ENCODE results near the gene NRG2. TPM values are rescaled to one million over a fixed set of nuclear protein-coding genes. Genes with fewer than 3 reads are reported as not detected.

The NRG2 gene
- total and polyA plus RNA-seq, 5 donors from 2014 or later, result not detected

- Mint-ChIP-seq H3K9me3 (peaks cover 0 to 1% (median 0%) of the 10 kb centered on the region in 7 donors), H3K27ac (no peak overlapping the region), H3K4me1 (peaks cover 0 to 29% (median 7%) of the 10 kb centered on the region in 4 donors), H3K27me3 (peaks cover 75% of the 10 kb centered on the region), H3K36me3 (no peaks in the 10 kb centered on the region), H3K4me3 (no peak overlapping the region)
- Histone ChIP-seq H3K36me3 (ENCODE audit: control insufficient read depth, insufficient read depth, low read length) (no peaks in the 10 kb centered on the region), H3K27ac (ENCODE audit: insufficient read depth, low read length, poor library complexity, severe bottlenecking) (no peak overlapping the region), H3K27me3 (ENCODE audit: control insufficient read depth, insufficient read depth, low read length) (peaks cover 58% of the 10 kb centered on the region), H3K4me1 (ENCODE audit: control insufficient read depth, insufficient read depth, low read length, poor library complexity, severe bottlenecking) (peaks cover 22% of the 10 kb centered on the region), H3K9me3 (ENCODE audit: control insufficient read depth in 2 of 2, low read length in 2 of 2) (no peaks in the 10 kb centered on the region), H3K4me3 (ENCODE audit: low read depth, low read length) (no peak overlapping the region)
- ATAC-seq (ENCODE audit: low read depth in 2 of 2), result no peak
- no peak for DNase-seq
Observed at GRCh38 chr5:140040358-140040757, 2.7 kb downstream of the NRG2 start.

GRCh38 chr5:140039561-140039960 is 3.5 kb downstream of the NRG2 start:
- H3K9me3 ChIP-seq (ENCODE audit: control insufficient read depth in 2 of 2, low read length in 2 of 2), result no peaks in the 10 kb centered on the region
- Mint-ChIP-seq H3K36me3 (no peaks in the 10 kb centered on the region), H3K27me3 (peaks cover 75% of the 10 kb centered on the region), H3K4me3 (no peak overlapping the region), H3K4me1 (peaks cover 0 to 26% (median 7%) of the 10 kb centered on the region in 4 donors), H3K9me3 (peaks cover 0 to 1% (median 0%) of the 10 kb centered on the region in 7 donors), H3K27ac (no peak overlapping the region)
- H3K4me1 ChIP-seq (ENCODE audit: control insufficient read depth, insufficient read depth, low read length, poor library complexity, severe bottlenecking), result peaks cover 22% of the 10 kb centered on the region
- no peak overlapping the region for H3K4me3 ChIP-seq (ENCODE audit: low read depth, low read length)
- no peak for DNase-seq
- no peak for ATAC-seq (ENCODE audit: low read depth in 2 of 2)
- no peak overlapping the region for H3K27ac ChIP-seq (ENCODE audit: insufficient read depth, low read length, poor library complexity, severe bottlenecking)
- no peaks in the 10 kb centered on the region for H3K36me3 ChIP-seq (ENCODE audit: control insufficient read depth, insufficient read depth, low read length)
- H3K27me3 ChIP-seq (ENCODE audit: control insufficient read depth, insufficient read depth, low read length), result peaks cover 57% of the 10 kb centered on the region

GRCh38 chr5:140038373-140038957 is 4.6 kb downstream of the NRG2 start:
- Histone ChIP-seq H3K27me3 (ENCODE audit: control insufficient read depth, insufficient read depth, low read length) (peaks cover 51% of the 10 kb centered on the region), H3K27ac (ENCODE audit: insufficient read depth, low read length, poor library complexity, severe bottlenecking) (no peak overlapping the region), H3K9me3 (ENCODE audit: control insufficient read depth in 2 of 2, low read length in 2 of 2) (no peaks in the 10 kb centered on the region), H3K36me3 (ENCODE audit: control insufficient read depth, insufficient read depth, low read length) (no peaks in the 10 kb centered on the region), H3K4me1 (ENCODE audit: control insufficient read depth, insufficient read depth, low read length, poor library complexity, severe bottlenecking) (peaks cover 19% of the 10 kb centered on the region), H3K4me3 (ENCODE audit: low read depth, low read length) (peak overlapping the region; percentile 51)
- H3K27ac Mint-ChIP-seq, result no peak overlapping the region
- H3K4me3 Mint-ChIP-seq, result peak overlapping the region in 3 of 4 donors; percentile 32 to 48 (median 34)
- DNase-seq, result no peak
- no peak for ATAC-seq (ENCODE audit: low read depth in 2 of 2)
- no peaks in the 10 kb centered on the region for H3K9me3 Mint-ChIP-seq
- H3K4me1 Mint-ChIP-seq, result peaks cover 0 to 15% (median 7%) of the 10 kb centered on the region in 4 donors
- H3K27me3 Mint-ChIP-seq, result peaks cover 73% of the 10 kb centered on the region
- no peaks in the 10 kb centered on the region for H3K36me3 Mint-ChIP-seq

GRCh38 chr5:140037012-140037411 is 6.1 kb downstream of the NRG2 start:
- Histone ChIP-seq H3K27ac (ENCODE audit: insufficient read depth, low read length, poor library complexity, severe bottlenecking) (no peak overlapping the region), H3K4me1 (ENCODE audit: control insufficient read depth, insufficient read depth, low read length, poor library complexity, severe bottlenecking) (peaks cover 4% of the 10 kb centered on the region), H3K4me3 (ENCODE audit: low read depth, low read length) (no peak overlapping the region), H3K36me3 (ENCODE audit: control insufficient read depth, insufficient read depth, low read length) (no peaks in the 10 kb centered on the region), H3K27me3 (ENCODE audit: control insufficient read depth, insufficient read depth, low read length) (peaks cover 51% of the 10 kb centered on the region), H3K9me3 (ENCODE audit: control insufficient read depth in 2 of 2, low read length in 2 of 2) (no peaks in the 10 kb centered on the region)
- Mint-ChIP-seq H3K36me3 (no peaks in the 10 kb centered on the region), H3K9me3 (no peaks in the 10 kb centered on the region), H3K27ac (no peak overlapping the region), H3K4me1 (peaks cover 0 to 15% (median 7%) of the 10 kb centered on the region in 4 donors), H3K4me3 (no peak overlapping the region), H3K27me3 (peaks cover 72% of the 10 kb centered on the region)
- DNase-seq (no peak), ATAC-seq (ENCODE audit: low read depth in 2 of 2) (no peak)

- Mint-ChIP-seq H3K27me3 (peaks cover 66% of the 10 kb centered on the region), H3K4me1 (peaks cover 0 to 4% (median 2%) of the 10 kb centered on the region in 4 donors), H3K4me3 (no peak overlapping the region), H3K36me3 (no peaks in the 10 kb centered on the region), H3K9me3 (no peaks in the 10 kb centered on the region), H3K27ac (no peak overlapping the region)
- peaks cover 50% of the 10 kb centered on the region for H3K27me3 ChIP-seq (ENCODE audit: control insufficient read depth, insufficient read depth, low read length)
- no peak overlapping the region for H3K4me3 ChIP-seq (ENCODE audit: low read depth, low read length)
- no peak overlapping the region for H3K27ac ChIP-seq (ENCODE audit: insufficient read depth, low read length, poor library complexity, severe bottlenecking)
- H3K4me1 ChIP-seq (ENCODE audit: control insufficient read depth, insufficient read depth, low read length, poor library complexity, severe bottlenecking), result no peaks in the 10 kb centered on the region
- H3K36me3 ChIP-seq (ENCODE audit: control insufficient read depth, insufficient read depth, low read length), result no peaks in the 10 kb centered on the region
- ATAC-seq (ENCODE audit: low read depth in 2 of 2), result no peak
- DNase-seq, result no peak
- no peaks in the 10 kb centered on the region for H3K9me3 ChIP-seq (ENCODE audit: control insufficient read depth in 2 of 2, low read length in 2 of 2)
Observed at GRCh38 chr5:140035881-140036280, 7.2 kb downstream of the NRG2 start.

GRCh38 chr5:140033037-140033760 is 9.9 kb downstream of the NRG2 start:
- H3K36me3 ChIP-seq (ENCODE audit: control insufficient read depth, insufficient read depth, low read length), result no peaks in the 10 kb centered on the region
- no peak overlapping the region for H3K27ac ChIP-seq (ENCODE audit: insufficient read depth, low read length, poor library complexity, severe bottlenecking)
- no peaks in the 10 kb centered on the region for H3K4me1 ChIP-seq (ENCODE audit: control insufficient read depth, insufficient read depth, low read length, poor library complexity, severe bottlenecking)
- H3K9me3 ChIP-seq (ENCODE audit: control insufficient read depth in 2 of 2, low read length in 2 of 2), result no peaks in the 10 kb centered on the region
- Mint-ChIP-seq H3K4me3 (no peak overlapping the region), H3K27ac (no peak overlapping the region), H3K9me3 (no peaks in the 10 kb centered on the region), H3K27me3 (peaks cover 51% of the 10 kb centered on the region), H3K4me1 (peaks cover 0 to under 1% (median 0%) of the 10 kb centered on the region in 4 donors), H3K36me3 (no peaks in the 10 kb centered on the region)
- no peak for DNase-seq
- no peak overlapping the region for H3K4me3 ChIP-seq (ENCODE audit: low read depth, low read length)
- ATAC-seq (ENCODE audit: low read depth in 2 of 2), result no peak
- peaks cover 38% of the 10 kb centered on the region for H3K27me3 ChIP-seq (ENCODE audit: control insufficient read depth, insufficient read depth, low read length)

GRCh38 chr5:140032296-140032695 is 10.8 kb downstream of the NRG2 start:
- H3K36me3 Mint-ChIP-seq, result no peaks in the 10 kb centered on the region
- H3K27me3 ChIP-seq (ENCODE audit: control insufficient read depth, insufficient read depth, low read length), result peaks cover 39% of the 10 kb centered on the region
- no peaks in the 10 kb centered on the region for H3K4me1 ChIP-seq (ENCODE audit: control insufficient read depth, insufficient read depth, low read length, poor library complexity, severe bottlenecking)
- H3K27ac Mint-ChIP-seq, result no peak overlapping the region
- ATAC-seq (ENCODE audit: low read depth in 2 of 2), result no peak
- no peaks in the 10 kb centered on the region for H3K36me3 ChIP-seq (ENCODE audit: control insufficient read depth, insufficient read depth, low read length)
- H3K4me1 Mint-ChIP-seq, result no peaks in the 10 kb centered on the region
- no peaks in the 10 kb centered on the region for H3K9me3 Mint-ChIP-seq
- no peak overlapping the region for H3K4me3 Mint-ChIP-seq
- H3K27me3 Mint-ChIP-seq, result peaks cover 52% of the 10 kb centered on the region
- DNase-seq, result no peak
- H3K4me3 ChIP-seq (ENCODE audit: low read depth, low read length), result no peak overlapping the region
- H3K9me3 ChIP-seq (ENCODE audit: control insufficient read depth in 2 of 2, low read length in 2 of 2), result no peaks in the 10 kb centered on the region
- no peak overlapping the region for H3K27ac ChIP-seq (ENCODE audit: insufficient read depth, low read length, poor library complexity, severe bottlenecking)

- H3K4me1 Mint-ChIP-seq, result no peaks in the 10 kb centered on the region
- no peaks in the 10 kb centered on the region for H3K9me3 ChIP-seq (ENCODE audit: control insufficient read depth in 2 of 2, low read length in 2 of 2)
- H3K27ac ChIP-seq (ENCODE audit: insufficient read depth, low read length, poor library complexity, severe bottlenecking), result no peak overlapping the region
- H3K4me1 ChIP-seq (ENCODE audit: control insufficient read depth, insufficient read depth, low read length, poor library complexity, severe bottlenecking), result no peaks in the 10 kb centered on the region
- no peak for ATAC-seq (ENCODE audit: low read depth in 2 of 2)
- H3K27ac Mint-ChIP-seq, result no peak overlapping the region
- no peaks in the 10 kb centered on the region for H3K36me3 Mint-ChIP-seq
- H3K4me3 ChIP-seq (ENCODE audit: low read depth, low read length), result no peak overlapping the region
- peaks cover 0 to 1% (median 0%) of the 10 kb centered on the region in 7 donors for H3K9me3 Mint-ChIP-seq
- no peaks in the 10 kb centered on the region for H3K36me3 ChIP-seq (ENCODE audit: control insufficient read depth, insufficient read depth, low read length)
- no peak overlapping the region for H3K4me3 Mint-ChIP-seq
- H3K27me3 ChIP-seq (ENCODE audit: control insufficient read depth, insufficient read depth, low read length), result peaks cover 23% of the 10 kb centered on the region
- no peak for DNase-seq
- H3K27me3 Mint-ChIP-seq, result peaks cover 33% of the 10 kb centered on the region
Observed at GRCh38 chr5:140027807-140028206, 15.3 kb downstream of the NRG2 start.

Measured in CD4-positive, CD25-positive, alpha-beta regulatory T cell (primary cell).